Gastrocnemius medialis (tissue), 4 donors: ENCODE measurements around the gene ADTRP.

ENCODE experiments used
- CTCF ChIP-seq, 5 experiments: fragments of 450-650 bp in 3 of 5; fragments of 200-600 bp in 2 of 5; sonication (generic) in 2 of 5; IDR thresholded peaks in 4 of 5; conservative IDR thresholded peaks in 1 of 5; 1 replicate in 4 of 5; 2 replicates in 1 of 5; pipeline ENCODE4 v1.5.1; 2016 to 2019; ENCODE audit warnings: antibody characterized with exemption in 5 of 5, mild to moderate bottlenecking in 3 of 5, moderate library complexity in 3 of 5
- POLR2A ChIP-seq, 2 donors: fragments of 450-650 bp; IDR thresholded peaks; one replicate each; pipeline ENCODE4 v1.6.1; 2017; ENCODE audit warnings: antibody characterized with exemption in 2 of 2, mild to moderate bottlenecking in 2 of 2, moderate library complexity in 2 of 2

GRCh38 chr6:11665604-11666326, 112.8 kb downstream of the ADTRP start:
- TF ChIP-seq CTCF (IDR thresholded peaks at IDR 0.05 in 4 of 5, conservative IDR thresholded peaks at IDR 0.05 in 1 of 5) (no peak), POLR2A (IDR thresholded peaks at IDR 0.05) (no peak)
